GM18499 (cell line): ENCODE data around the gene AEBP1.

Experiments used
- ATAC-seq: cut with Tn5 transposase; IDR thresholded peaks from one replicate; pipeline ENCODE4 v1.9.1; 2021; ENCODE audit warnings: moderate number of reproducible peaks; ENCODE audit not compliant: insufficient read depth, unreplicated experiment

AEBP1 gene

DNA sequence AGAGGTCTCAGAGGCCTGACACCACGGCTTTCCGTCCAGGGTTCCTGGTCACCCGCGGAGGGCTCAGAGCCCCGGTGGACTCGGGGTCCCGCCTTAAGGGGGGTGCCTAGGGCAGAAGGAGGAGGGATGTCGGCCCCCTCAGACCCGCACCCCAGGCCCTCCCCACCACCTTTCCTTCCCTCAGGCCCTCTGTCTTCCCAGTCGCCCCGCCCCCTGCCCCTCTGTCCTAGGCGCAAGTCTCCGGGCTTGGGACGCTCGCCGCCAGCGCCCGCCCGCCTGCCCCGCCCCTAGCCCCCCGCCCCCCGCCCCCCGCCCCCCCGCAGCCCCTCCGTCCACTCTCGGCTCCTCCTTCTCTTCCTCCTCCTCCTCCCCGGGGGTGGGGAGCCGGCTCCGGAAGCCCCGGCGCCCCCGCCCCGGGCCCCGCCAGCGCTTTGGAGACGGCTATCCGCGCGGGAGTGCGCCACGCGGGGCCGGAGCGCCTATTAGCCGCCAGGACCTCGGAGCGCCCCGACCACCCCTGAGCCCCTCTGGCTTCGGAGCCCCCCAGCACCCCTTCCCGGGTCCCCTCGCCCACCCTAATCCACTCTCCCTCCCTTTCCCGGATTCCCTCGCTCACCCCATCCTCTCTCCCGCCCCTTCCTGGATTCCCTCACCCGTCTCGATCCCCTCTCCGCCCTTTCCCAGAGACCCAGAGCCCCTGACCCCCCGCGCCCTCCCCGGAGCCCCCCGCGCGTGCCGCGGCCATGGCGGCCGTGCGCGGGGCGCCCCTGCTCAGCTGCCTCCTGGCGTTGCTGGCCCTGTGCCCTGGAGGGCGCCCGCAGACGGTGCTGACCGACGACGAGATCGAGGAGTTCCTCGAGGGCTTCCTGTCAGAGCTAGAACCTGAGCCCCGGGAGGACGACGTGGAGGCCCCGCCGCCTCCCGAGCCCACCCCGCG lies at the start of gene AEBP1:
Gene AEBP1, plus strand, starts transcription at position 423 of the 937 bp plus-strand sequence. Its CDS starts 321 bp downstream, at position 744.
- ATAC-seq: no peak

GRCh38 chr7:44056681-44057080 lies 47.5 kb upstream of the AEBP1 start:
- ATAC-seq: no peak

GRCh38 chr7:44057181-44057848 lies 46.8 kb upstream of the AEBP1 start:
- no peak for ATAC-seq

GRCh38 chr7:44057849-44058758 lies 46.0 kb upstream of the AEBP1 start:
- ATAC-seq: no peak

DNA sequence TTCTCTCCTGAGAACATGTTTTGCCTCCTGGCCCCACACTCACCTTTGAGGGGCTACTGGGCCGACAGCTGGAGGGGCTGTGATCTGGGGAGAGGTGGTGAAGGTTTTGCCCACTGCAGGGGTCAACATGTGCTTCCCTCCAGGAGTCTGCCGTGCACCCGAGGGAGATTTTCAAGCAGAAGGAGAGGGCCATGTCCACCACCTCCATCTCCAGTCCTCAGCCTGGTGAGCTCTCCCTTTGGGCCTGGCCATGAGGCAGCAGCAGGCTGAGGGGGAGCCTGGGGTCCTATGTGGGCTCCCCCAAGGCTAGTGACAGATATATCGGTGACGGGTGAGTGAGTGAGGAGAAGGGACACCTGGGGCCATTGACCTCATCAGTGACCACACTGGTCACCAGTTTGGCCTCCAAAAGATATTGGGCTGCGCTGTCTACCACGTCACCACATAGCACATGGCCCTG lies 45.4 kb upstream of the AEBP1 start:
- ATAC-seq: no peak

GRCh38 chr7:44059219-44060090 lies 44.7 kb upstream of the AEBP1 start:
- no peak for ATAC-seq

DNA sequence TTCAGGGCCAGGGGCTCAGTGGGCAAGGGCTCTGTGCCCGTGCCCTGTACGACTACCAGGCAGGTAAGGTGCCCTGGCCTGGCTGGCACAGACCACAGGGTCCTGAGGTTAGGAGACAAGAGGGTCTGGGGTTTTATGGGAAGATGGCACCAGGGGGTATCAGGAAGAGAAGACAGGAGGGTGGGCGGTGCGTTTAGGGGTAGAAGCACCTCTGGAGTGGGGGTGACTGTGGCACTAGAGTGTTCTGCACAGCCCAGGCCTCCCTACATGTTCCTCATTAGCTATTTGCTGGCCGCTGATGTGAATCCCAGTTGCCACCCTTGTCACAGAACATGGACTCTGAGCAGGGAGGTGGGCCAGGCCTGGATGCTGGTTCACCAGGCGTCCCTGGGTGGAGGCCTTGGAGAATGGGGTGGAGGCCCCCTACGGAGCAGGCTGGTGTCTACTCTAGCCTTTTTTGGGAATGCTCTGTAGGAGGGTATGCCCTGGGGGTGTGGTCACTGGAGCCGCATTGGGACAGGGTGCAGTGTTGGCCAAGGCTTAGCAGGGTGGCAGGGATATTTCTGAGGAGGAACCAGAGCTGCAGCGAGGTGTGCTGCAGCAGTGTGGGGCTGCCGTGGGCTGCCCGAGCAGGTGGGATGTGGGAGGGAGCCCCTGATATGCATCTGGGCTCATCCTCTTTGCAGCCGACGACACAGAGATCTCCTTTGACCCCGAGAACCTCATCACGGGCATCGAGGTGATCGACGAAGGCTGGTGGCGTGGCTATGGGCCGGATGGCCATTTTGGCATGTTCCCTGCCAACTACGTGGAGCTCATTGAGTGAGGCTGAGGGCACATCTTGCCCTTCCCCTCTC lies 43.8 kb upstream of the AEBP1 start:
- no peak for ATAC-seq

GRCh38 chr7:44060948-44061644 lies 43.0 kb upstream of the AEBP1 start:
- no peak for ATAC-seq

GRCh38 chr7:44061645-44062179 lies 42.4 kb upstream of the AEBP1 start:
- ATAC-seq: no peak

DNA sequence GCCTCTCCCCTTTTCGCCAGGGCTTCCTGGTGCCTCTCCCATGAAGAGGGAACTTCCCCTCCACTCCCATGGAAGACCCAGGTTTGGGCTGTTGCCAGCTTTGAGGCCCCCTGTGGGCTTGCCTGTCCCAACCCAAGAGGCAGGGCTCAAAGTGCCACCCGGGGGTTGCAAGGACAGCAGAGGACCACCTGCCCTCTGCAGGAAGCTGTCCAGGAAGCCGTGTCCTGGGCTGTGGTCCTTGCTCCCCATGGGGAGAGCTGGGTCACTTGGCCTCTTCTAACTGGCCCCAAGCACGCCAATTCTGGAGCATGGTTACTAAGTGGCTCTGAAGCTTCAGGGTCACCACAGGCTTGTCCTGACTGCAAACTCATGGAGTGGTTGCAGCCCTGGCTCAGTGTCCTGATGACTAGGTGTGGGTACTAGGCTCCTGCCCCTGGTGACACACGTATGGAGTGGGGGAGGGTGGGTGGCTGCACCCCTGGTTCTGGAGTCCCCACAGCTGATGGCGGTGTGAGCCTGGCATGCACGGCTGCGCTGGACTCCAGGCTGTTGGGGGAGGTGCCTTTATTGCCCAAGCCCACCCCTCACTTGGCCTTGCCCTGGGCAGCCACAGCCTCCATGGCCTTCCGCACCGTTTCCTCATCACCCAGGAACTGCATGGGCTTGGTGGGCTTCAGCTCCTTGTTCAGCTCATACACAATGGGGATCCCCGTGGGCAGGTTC lies 41.8 kb upstream of the AEBP1 start:
- ATAC-seq: no peak

- ATAC-seq: no peak
Observed at GRCh38 chr7:44062903-44063295, 41.2 kb upstream of the AEBP1 start.

DNA sequence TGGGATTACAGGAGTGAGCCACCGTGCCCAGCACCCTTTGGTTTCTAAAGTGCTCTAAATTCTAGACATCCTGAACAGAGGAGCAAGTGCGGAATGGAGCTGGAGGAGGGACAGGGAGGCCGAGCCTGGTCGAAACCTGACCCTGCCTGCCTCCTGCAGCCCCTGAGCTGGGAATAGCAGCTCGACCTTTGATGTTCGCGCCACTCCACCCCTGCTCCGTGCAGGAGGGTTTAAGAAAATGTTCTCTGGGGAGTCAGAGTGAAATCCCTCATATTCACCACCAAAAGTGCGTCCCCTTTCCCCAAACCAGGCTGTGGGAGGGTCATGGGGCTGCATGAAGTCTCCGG lies 40.6 kb upstream of the AEBP1 start:
- ATAC-seq: no peak

- ATAC-seq: no peak
Observed at GRCh38 chr7:44063894-44064651, 40.1 kb upstream of the AEBP1 start.

GRCh38 chr7:44064791-44065430 lies 39.2 kb upstream of the AEBP1 start:
- no peak for ATAC-seq

- no peak for ATAC-seq
Observed at GRCh38 chr7:44065431-44066110, 38.6 kb upstream of the AEBP1 start, which contains the start of gene PGAM2. PGAM2 (minus strand) TSS chr7:44065567; CDS start chr7:44065529, 38 bp downstream.
